ENCODE data around the gene BCL6B. TPM values are rescaled to one million over a fixed set of nuclear protein-coding genes. Genes with fewer than 3 reads are reported as not detected.

The BCL6B gene
- total RNA-seq, 1 donor from 2014 or later = not detected

DNA sequence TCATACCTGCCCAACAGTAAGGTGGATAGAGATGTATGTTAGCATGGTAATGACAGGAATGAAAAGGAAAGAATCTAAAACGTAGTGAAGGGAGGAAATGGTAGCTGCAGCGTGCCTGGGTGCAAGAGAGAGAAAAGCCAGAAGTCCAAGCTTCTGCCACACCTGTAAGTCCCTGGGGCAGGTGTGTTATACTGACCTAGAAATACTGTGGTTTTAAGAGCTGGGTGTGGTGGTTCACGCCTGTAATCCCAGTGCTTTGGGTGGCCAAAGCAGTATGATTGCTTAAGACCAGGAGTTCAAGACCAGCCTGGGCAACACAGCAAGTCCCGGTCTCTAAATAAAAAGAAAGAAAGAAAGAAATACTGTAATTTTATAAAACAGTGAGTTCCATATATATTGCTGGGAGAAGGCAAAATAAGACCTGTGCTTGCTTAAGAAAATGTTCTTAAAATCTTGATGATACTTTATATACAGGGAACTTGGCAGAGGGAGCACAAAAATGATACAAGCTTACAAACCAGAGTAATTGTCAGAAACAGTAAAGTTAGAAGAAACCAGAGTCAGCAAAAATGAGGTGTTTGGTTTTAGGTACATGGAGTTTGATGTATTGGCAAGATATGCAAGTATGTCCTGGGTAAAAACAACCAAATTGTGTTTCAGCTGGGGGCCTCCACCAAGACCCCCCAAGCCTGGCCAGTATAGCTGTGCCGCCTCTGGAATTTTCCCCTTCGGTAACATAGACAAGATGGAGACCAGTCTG is 20.4 kb upstream of the BCL6B start:
- Mint-ChIP-seq H3K27ac (ENCODE audit: unreplicated experiment) (no peak overlapping the region), H3K9me3 (ENCODE audit: unreplicated experiment) (peaks cover 1% of the 10 kb centered on the region), H3K27me3 (ENCODE audit: low read depth, unreplicated experiment) (no peaks in the 10 kb centered on the region), H3K4me3 (ENCODE audit: unreplicated experiment) (no peak overlapping the region), H3K36me3 (ENCODE audit: low read depth, unreplicated experiment) (peaks cover 25% of the 10 kb centered on the region), H3K4me1 (ENCODE audit: low read depth, unreplicated experiment) (peaks cover 4% of the 10 kb centered on the region)
- Histone ChIP-seq H3K4me2 (ENCODE audit: low read length) (no peak overlapping the region), H3K9me3 (ENCODE audit: insufficient read depth, low read depth, low read length) (no peaks in the 10 kb centered on the region), H3K27ac (ENCODE audit: low read depth, low read length) (no peak overlapping the region), H3K9ac (ENCODE audit: low read length) (no peak overlapping the region), H3K4me1 (ENCODE audit: insufficient read depth, low read length) (no peaks in the 10 kb centered on the region), H3K79me2 (ENCODE audit: insufficient read depth, low read length) (peaks cover 18% of the 10 kb centered on the region), H4K20me1 (ENCODE audit: insufficient read depth, low read length) (peaks cover 71% of the 10 kb centered on the region), H3K36me3 (ENCODE audit: insufficient read depth, low read length) (peaks cover 6% of the 10 kb centered on the region), H3K27me3 (ENCODE audit: insufficient read depth, low read length) (no peaks in the 10 kb centered on the region), H3K4me3 (ENCODE audit: insufficient read depth, low read depth, low read length) (no peak overlapping the region), H2AFZ (ENCODE audit: low read depth, low read length) (no peak overlapping the region)
- DNase-seq (ENCODE audit: low read depth) (no peak), FAIRE-seq (no peak)
- TF ChIP-seq, protein P1, sequence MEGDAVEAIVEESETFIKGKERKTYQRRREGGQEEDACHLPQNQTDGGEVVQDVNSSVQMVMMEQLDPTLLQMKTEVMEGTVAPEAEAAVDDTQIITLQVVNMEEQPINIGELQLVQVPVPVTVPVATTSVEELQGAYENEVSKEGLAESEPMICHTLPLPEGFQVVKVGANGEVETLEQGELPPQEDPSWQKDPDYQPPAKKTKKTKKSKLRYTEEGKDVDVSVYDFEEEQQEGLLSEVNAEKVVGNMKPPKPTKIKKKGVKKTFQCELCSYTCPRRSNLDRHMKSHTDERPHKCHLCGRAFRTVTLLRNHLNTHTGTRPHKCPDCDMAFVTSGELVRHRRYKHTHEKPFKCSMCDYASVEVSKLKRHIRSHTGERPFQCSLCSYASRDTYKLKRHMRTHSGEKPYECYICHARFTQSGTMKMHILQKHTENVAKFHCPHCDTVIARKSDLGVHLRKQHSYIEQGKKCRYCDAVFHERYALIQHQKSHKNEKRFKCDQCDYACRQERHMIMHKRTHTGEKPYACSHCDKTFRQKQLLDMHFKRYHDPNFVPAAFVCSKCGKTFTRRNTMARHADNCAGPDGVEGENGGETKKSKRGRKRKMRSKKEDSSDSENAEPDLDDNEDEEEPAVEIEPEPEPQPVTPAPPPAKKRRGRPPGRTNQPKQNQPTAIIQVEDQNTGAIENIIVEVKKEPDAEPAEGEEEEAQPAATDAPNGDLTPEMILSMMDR (IDR thresholded peaks at IDR 0.05; ENCODE audit: insufficient read depth, low read depth, low read length) = no peak
- TF ChIP-seq EZH2 (IDR thresholded peaks at IDR 0.05; ENCODE audit: insufficient read depth, low read length) = no peak

DNA sequence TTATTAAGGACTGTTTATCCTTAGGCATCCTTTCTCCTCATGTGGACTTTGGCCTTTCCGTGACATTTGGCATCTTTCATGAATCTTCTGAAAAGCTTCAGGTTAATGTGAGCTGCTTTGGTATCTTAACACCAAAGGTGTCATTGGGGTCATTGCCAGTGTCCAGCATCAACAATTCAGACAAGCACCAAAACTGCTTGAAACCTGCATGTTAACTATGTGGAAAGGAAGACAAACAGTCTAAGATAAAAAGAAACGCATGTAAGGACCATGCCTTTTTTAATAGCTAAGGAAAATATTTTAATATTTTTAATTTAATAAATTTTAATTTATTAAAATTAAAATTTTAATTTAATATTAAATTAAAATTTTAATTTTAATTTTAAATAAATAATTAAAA is 19.1 kb upstream of the BCL6B start:
- H3K27ac Mint-ChIP-seq (ENCODE audit: unreplicated experiment) = no peak overlapping the region

DNA sequence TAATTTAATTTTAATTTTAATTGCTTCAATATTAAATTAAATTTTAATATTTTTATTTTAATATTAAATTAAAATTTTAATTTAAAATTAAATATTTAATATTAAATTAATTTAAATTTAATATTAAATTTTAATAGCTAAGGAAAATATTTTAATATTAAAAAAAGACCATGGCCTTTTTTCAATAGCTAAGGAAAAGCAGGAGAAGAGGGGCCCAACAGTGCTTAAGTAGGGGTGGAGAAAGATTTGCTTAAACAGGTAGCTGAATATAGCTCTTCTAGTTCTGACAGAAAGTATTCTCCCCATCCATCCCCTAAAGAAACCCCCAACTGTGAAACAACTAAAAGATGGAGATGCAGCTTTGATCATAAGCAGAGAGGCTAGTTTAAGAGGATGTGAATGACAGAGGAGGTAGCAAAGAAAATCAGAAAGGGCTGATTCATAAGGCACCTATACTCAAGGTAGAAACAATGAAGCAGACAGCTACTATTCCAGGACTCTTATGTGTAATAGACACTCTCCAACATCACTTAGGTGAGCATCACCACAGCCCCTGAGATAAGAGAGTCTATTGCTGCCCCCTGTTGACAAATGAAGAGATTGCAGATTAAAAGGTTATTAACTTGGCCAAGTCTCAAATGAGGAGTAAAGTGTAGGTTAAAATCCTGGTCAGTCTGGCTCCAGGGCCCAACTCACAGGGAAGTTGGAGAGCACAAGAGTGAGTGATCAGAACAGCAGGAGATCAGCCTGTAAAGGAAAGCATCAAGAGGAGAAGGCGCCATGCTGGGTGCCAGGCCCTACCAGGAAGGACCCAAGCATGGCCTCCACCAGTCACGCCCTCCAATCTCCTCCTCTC is 18.2 kb upstream of the BCL6B start:
- Histone ChIP-seq H3K4me1 (ENCODE audit: insufficient read depth, low read length) (no peaks in the 10 kb centered on the region), H3K79me2 (ENCODE audit: insufficient read depth, low read length) (peaks cover 26% of the 10 kb centered on the region), H4K20me1 (ENCODE audit: insufficient read depth, low read length) (peaks cover 67% of the 10 kb centered on the region), H2AFZ (ENCODE audit: low read depth, low read length) (no peak overlapping the region), H3K27ac (ENCODE audit: low read depth, low read length) (no peak overlapping the region), H3K4me3 (ENCODE audit: insufficient read depth, low read depth, low read length) (no peak overlapping the region), H3K27me3 (ENCODE audit: insufficient read depth, low read length) (no peaks in the 10 kb centered on the region), H3K9ac (ENCODE audit: low read length) (no peak overlapping the region), H3K36me3 (ENCODE audit: insufficient read depth, low read length) (peaks cover 6% of the 10 kb centered on the region), H3K9me3 (ENCODE audit: insufficient read depth, low read depth, low read length) (no peaks in the 10 kb centered on the region), H3K4me2 (ENCODE audit: low read length) (no peak overlapping the region)
- Mint-ChIP-seq H3K4me1 (ENCODE audit: low read depth, unreplicated experiment) (peaks cover 4% of the 10 kb centered on the region), H3K4me3 (ENCODE audit: unreplicated experiment) (no peak overlapping the region), H3K36me3 (ENCODE audit: low read depth, unreplicated experiment) (peaks cover 10% of the 10 kb centered on the region), H3K27me3 (ENCODE audit: low read depth, unreplicated experiment) (no peaks in the 10 kb centered on the region), H3K27ac (ENCODE audit: unreplicated experiment) (no peak overlapping the region), H3K9me3 (ENCODE audit: unreplicated experiment) (peaks cover 1% of the 10 kb centered on the region)
- no peak for DNase-seq (ENCODE audit: low read depth)
- peak; percentile 56 for FAIRE-seq
- TF ChIP-seq EZH2 (IDR thresholded peaks at IDR 0.05; ENCODE audit: insufficient read depth, low read length) = no peak
- TF ChIP-seq, protein P1 (IDR thresholded peaks at IDR 0.05; ENCODE audit: insufficient read depth, low read depth, low read length) = peak; percentile 58

More for the DNA sequence above, 19.1 kb upstream of the BCL6B start:
- Mint-ChIP-seq H3K36me3 (ENCODE audit: low read depth, unreplicated experiment) (peaks cover 18% of the 10 kb centered on the region), H3K9me3 (ENCODE audit: unreplicated experiment) (peaks cover 1% of the 10 kb centered on the region), H3K4me1 (ENCODE audit: low read depth, unreplicated experiment) (peaks cover 4% of the 10 kb centered on the region), H3K4me3 (ENCODE audit: unreplicated experiment) (no peak overlapping the region), H3K27me3 (ENCODE audit: low read depth, unreplicated experiment) (no peaks in the 10 kb centered on the region)
- Histone ChIP-seq H4K20me1 (ENCODE audit: insufficient read depth, low read length) (peaks cover 68% of the 10 kb centered on the region), H3K36me3 (ENCODE audit: insufficient read depth, low read length) (peaks cover 6% of the 10 kb centered on the region), H2AFZ (ENCODE audit: low read depth, low read length) (no peak overlapping the region), H3K4me3 (ENCODE audit: insufficient read depth, low read depth, low read length) (no peak overlapping the region), H3K79me2 (ENCODE audit: insufficient read depth, low read length) (peaks cover 22% of the 10 kb centered on the region), H3K9me3 (ENCODE audit: insufficient read depth, low read depth, low read length) (no peaks in the 10 kb centered on the region), H3K27me3 (ENCODE audit: insufficient read depth, low read length) (no peaks in the 10 kb centered on the region), H3K4me2 (ENCODE audit: low read length) (no peak overlapping the region), H3K27ac (ENCODE audit: low read depth, low read length) (no peak overlapping the region), H3K4me1 (ENCODE audit: insufficient read depth, low read length) (no peaks in the 10 kb centered on the region), H3K9ac (ENCODE audit: low read length) (no peak overlapping the region)
- TF ChIP-seq EZH2 (IDR thresholded peaks at IDR 0.05; ENCODE audit: insufficient read depth, low read length) = no peak
- no peak for DNase-seq (ENCODE audit: low read depth)
- FAIRE-seq = no peak

Measured in astrocyte (in vitro differentiated cells and primary cell).